Uterus (tissue), 4 donors: ENCODE results near the gene PRDM15. TPM values are rescaled to one million over a fixed set of nuclear protein-coding genes. Genes with fewer than 3 reads are reported as not detected.

ENCODE experiments used
- DNase-seq, 2 donors: peaks; one replicate each; pipeline ENCODE4 v3.0.0-alpha.2; 2019 to 2020
- H3K27ac ChIP-seq, 2 donors: fragments of 200-600 bp; sonication (generic); 1 replicate in 1 of 2; 2 replicates in 1 of 2; pipeline ENCODE4 v1.5.1; 2016 to 2018
- H3K27me3 ChIP-seq, 2 donors: fragments of 200-600 bp; sonication (generic); one replicate each; pipeline ENCODE4 v1.5.1; 2018 to 2019; ENCODE audit warnings: control low read depth in 1 of 2
- H3K36me3 ChIP-seq, 2 donors: fragments of 200-600 bp; sonication (generic); one replicate each; pipeline ENCODE4 v1.5.1; 2019; ENCODE audit warnings: control low read depth in 1 of 2
- H3K4me1 ChIP-seq, 2 donors: fragments of 200-600 bp; sonication (generic); one replicate each; pipeline ENCODE4 v1.5.1; 2018 to 2019; ENCODE audit warnings: control low read depth in 1 of 2
- H3K4me3 ChIP-seq, 2 donors: fragments of 200-600 bp; sonication (generic); 1 replicate in 1 of 2; 2 replicates in 1 of 2; pipeline ENCODE4 v1.5.1; 2018 to 2019; ENCODE audit warnings: mild to moderate bottlenecking in 1 of 2
- H3K9me3 ChIP-seq, 2 donors: fragments of 200-600 bp; sonication (generic); one replicate each; pipeline ENCODE4 v1.5.1; 2019; ENCODE audit warnings: control low read depth in 1 of 2
- POLR2A ChIP-seq, 2 donors: fragments of 450-650 bp; IDR thresholded peaks; one replicate each; pipeline ENCODE4 v1.6.1; 2016; ENCODE audit warnings: antibody characterized with exemption in 2 of 2, mild to moderate bottlenecking in 1 of 2, moderate library complexity in 1 of 2
- intact Hi-C: fragments of 100-400 bp; cut with DNase I; formaldehyde crosslinking; loops from one replicate; pipeline ENCODE4 v1.15.1; 2023; ENCODE audit warnings: low total_unique reads
- total RNA-seq, 4 donors: library from RNA; depleted of rRNA in 3 of 4; stranded (reverse); fragments of >200 nt in 3 of 4; gene quantifications; one replicate each; pipeline versions ENCODE4 v1.1.0 to v1.2.4, GENCODE V29; 2014 to 2023
- TF ChIP-seq, protein P1 (sequence below), 4 experiments: fragments of 200-600 bp in 2 of 4; fragments of 450-650 bp in 2 of 4; sonication (generic) in 2 of 4; IDR thresholded peaks; one replicate each; pipeline ENCODE4 v1.5.1; 2016 to 2019; ENCODE audit warnings: antibody characterized with exemption in 4 of 4, mild to moderate bottlenecking in 2 of 4, moderate library complexity in 1 of 4
- donor health status: DM: yes; HTN: yes; CAD: no.

Gene PRDM15
- total RNA-seq, 4 donors from 2014 or later = 5.9 to 11.0 (median 6.5) TPM

- intact Hi-C loops = no loop called here
- Histone ChIP-seq H3K9me3 (no peaks in the 10 kb centered on the region), H3K27me3 (peaks cover 14 to 53% of the 10 kb centered on the region in 2 donors), H3K27ac (no peak within 1 kb of the TSS), H3K4me1 (peaks cover 0 to 5% of the 10 kb centered on the region in 2 donors), H3K36me3 (no peaks in the 10 kb centered on the region), H3K4me3 (no peak within 1 kb of the TSS)
- DNase-seq = no peak
- TF ChIP-seq, protein P1, sequence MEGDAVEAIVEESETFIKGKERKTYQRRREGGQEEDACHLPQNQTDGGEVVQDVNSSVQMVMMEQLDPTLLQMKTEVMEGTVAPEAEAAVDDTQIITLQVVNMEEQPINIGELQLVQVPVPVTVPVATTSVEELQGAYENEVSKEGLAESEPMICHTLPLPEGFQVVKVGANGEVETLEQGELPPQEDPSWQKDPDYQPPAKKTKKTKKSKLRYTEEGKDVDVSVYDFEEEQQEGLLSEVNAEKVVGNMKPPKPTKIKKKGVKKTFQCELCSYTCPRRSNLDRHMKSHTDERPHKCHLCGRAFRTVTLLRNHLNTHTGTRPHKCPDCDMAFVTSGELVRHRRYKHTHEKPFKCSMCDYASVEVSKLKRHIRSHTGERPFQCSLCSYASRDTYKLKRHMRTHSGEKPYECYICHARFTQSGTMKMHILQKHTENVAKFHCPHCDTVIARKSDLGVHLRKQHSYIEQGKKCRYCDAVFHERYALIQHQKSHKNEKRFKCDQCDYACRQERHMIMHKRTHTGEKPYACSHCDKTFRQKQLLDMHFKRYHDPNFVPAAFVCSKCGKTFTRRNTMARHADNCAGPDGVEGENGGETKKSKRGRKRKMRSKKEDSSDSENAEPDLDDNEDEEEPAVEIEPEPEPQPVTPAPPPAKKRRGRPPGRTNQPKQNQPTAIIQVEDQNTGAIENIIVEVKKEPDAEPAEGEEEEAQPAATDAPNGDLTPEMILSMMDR (IDR thresholded peaks at IDR 0.05) = no peak
- TF ChIP-seq POLR2A (IDR thresholded peaks at IDR 0.05) = peak in 1 of 2 donors; percentile 65
Measured at GRCh38 chr21:41766883-41767605, 112.1 kb downstream of the PRDM15 start, which contains the start of gene RIPK4. RIPK4 (minus strand) TSS chr21:41767052; CDS start chr21:41767041, 11 bp downstream.

GRCh38 chr21:41765973-41766882, 112.9 kb downstream of the PRDM15 start:
- H3K9me3 ChIP-seq = no peaks in the 10 kb centered on the region
- peaks cover 0 to 5% of the 10 kb centered on the region in 2 donors for H3K4me1 ChIP-seq
- H3K36me3 ChIP-seq = no peaks in the 10 kb centered on the region
- peaks cover 14 to 54% of the 10 kb centered on the region in 2 donors for H3K27me3 ChIP-seq
- no peak for DNase-seq
- no peak for TF ChIP-seq POLR2A (IDR thresholded peaks at IDR 0.05)
- TF ChIP-seq, protein P1 (IDR thresholded peaks at IDR 0.05) = no peak
- intact Hi-C loops = no loop called here
- no peak overlapping the region for H3K4me3 ChIP-seq
- no peak overlapping the region for H3K27ac ChIP-seq

GRCh38 chr21:41765420-41765821, 113.7 kb downstream of the PRDM15 start:
- H3K36me3 ChIP-seq = no peaks in the 10 kb centered on the region
- H3K4me3 ChIP-seq = no peak overlapping the region
- H3K9me3 ChIP-seq = no peaks in the 10 kb centered on the region
- DNase-seq = no peak
- TF ChIP-seq, protein P1 (IDR thresholded peaks at IDR 0.05) = no peak
- no peak for TF ChIP-seq POLR2A (IDR thresholded peaks at IDR 0.05)
- intact Hi-C loops = no loop called here
- peaks cover 14 to 54% of the 10 kb centered on the region in 2 donors for H3K27me3 ChIP-seq
- peaks cover 0 to 5% of the 10 kb centered on the region in 2 donors for H3K4me1 ChIP-seq
- no peak overlapping the region for H3K27ac ChIP-seq

- intact Hi-C loops = no loop called here
- TF ChIP-seq, protein P1 (IDR thresholded peaks at IDR 0.05) = no peak
- TF ChIP-seq POLR2A (IDR thresholded peaks at IDR 0.05) = no peak
- H3K9me3 ChIP-seq = no peaks in the 10 kb centered on the region
- peaks cover 0 to 5% of the 10 kb centered on the region in 2 donors for H3K4me1 ChIP-seq
- H3K4me3 ChIP-seq = no peak overlapping the region
- peaks cover 14 to 54% of the 10 kb centered on the region in 2 donors for H3K27me3 ChIP-seq
- no peak for DNase-seq
- no peak overlapping the region for H3K27ac ChIP-seq
- no peaks in the 10 kb centered on the region for H3K36me3 ChIP-seq
Measured at GRCh38 chr21:41764558-41765419, 114.4 kb downstream of the PRDM15 start.
